Suprapubic skin (tissue), 4 donors: ENCODE data around the gene LRFN4.

Source experiments
- CTCF ChIP-seq, 2 donors: fragments of 200-600 bp in 1 of 2; fragments of 450-650 bp in 1 of 2; sonication (generic) in 1 of 2; IDR thresholded peaks; one replicate each; pipeline ENCODE4 v1.5.1; 2016 to 2019; ENCODE audit warnings: antibody characterized with exemption in 2 of 2, mild to moderate bottlenecking in 1 of 2, moderate library complexity in 1 of 2
- EP300 ChIP-seq: sonication (generic); formaldehyde crosslinking; IDR thresholded peaks from one replicate; pipeline ENCODE4 v1.6.1; 2017; ENCODE audit warnings: antibody characterized with exemption
- POLR2AphosphoS5 ChIP-seq, 3 donors: sonication (generic); formaldehyde crosslinking; IDR thresholded peaks; one replicate each; pipeline ENCODE4 v1.6.1; 2017; ENCODE audit warnings: antibody characterized with exemption in 3 of 3

GRCh38 chr11:66860449-66860831 lies 3.6 kb downstream of the LRFN4 start:
- TF ChIP-seq POLR2AphosphoS5 (IDR thresholded peaks at IDR 0.05) (no peak), EP300 (no peak), CTCF (IDR thresholded peaks at IDR 0.05) (no peak)
